Germinal center (tissue), 1 donor: Measurements from ENCODE around the gene GSAP.
"Not testable (repeated sequence)": the region's sequence is repeated elsewhere in the genome, so short reads cannot be mapped to it uniquely, and the experiment has no call there.

Experiments used
- DNase-seq: peaks from one replicate; pipeline ENCODE4 v3.0.0; 2012; ENCODE audit warnings: mixed read lengths, low spot score

GSAP gene, protein sequence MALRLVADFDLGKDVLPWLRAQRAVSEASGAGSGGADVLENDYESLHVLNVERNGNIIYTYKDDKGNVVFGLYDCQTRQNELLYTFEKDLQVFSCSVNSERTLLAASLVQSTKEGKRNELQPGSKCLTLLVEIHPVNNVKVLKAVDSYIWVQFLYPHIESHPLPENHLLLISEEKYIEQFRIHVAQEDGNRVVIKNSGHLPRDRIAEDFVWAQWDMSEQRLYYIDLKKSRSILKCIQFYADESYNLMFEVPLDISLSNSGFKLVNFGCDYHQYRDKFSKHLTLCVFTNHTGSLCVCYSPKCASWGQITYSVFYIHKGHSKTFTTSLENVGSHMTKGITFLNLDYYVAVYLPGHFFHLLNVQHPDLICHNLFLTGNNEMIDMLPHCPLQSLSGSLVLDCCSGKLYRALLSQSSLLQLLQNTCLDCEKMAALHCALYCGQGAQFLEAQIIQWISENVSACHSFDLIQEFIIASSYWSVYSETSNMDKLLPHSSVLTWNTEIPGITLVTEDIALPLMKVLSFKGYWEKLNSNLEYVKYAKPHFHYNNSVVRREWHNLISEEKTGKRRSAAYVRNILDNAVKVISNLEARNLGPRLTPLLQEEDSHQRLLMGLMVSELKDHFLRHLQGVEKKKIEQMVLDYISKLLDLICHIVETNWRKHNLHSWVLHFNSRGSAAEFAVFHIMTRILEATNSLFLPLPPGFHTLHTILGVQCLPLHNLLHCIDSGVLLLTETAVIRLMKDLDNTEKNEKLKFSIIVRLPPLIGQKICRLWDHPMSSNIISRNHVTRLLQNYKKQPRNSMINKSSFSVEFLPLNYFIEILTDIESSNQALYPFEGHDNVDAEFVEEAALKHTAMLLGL

DNA sequence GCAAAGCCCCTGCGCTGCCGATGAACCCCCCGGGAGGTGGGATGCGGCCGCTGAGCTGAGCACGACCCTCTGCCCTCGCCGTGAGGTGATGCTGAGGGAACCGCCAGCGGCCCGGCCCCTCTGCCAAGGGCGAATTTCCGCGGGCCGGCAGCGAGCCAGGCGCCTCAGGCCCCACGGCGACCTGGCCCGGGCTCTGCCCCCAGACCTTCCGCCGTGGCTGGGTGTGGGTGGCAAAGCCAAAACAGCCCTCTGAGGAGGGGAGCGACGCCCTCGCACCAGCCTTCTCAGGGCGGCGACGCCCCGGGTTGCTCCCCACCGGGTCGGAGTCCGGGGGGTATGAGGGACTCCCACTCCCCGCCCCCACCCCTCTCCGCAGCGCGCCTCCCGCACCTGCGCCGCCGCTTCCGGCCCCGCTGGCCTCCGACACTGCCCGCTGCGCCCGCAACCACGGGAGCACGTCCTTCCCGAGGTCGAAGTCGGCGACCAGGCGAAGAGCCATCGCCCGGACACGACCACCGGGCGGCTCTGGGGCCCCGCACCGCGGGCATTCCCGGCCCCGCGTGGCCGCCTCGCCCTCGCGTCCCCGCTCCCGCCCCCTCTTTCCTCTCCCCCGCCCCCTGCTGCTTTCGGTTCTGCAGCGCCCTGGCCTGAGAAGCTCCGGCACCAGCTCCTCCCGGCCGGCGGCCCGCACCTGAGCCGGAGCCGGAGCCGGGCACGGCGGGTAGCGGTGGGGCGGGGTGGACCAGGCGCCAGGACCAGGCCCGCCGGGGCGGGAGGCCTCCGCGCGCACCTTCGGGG, at the start of gene GSAP:
Gene GSAP, minus strand, starts transcription at position 527 of the 798 bp plus-strand sequence. Its CDS starts 28 bp downstream, at position 499.
- DNase-seq, result peak; percentile 85

DNA sequence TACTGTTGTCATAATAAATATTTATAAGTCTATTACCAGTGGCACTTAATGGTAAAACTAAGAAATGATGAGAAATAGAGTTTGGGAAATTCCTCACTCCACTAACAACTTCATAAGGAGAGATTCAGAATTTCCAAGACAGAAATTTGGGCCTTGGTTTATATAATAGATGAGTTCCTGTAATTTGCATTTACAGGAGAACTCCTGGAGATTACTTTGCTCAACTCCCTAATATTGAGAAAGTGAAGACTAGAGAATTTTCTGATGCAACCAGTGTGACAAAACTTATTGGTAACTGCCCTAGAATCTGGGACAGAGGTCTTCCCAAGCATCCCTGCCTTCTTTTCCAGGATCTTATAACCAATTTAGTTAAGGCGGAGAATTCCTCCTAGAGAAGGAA, 49.1 kb upstream of the GSAP start:
- no peak for DNase-seq

DNA sequence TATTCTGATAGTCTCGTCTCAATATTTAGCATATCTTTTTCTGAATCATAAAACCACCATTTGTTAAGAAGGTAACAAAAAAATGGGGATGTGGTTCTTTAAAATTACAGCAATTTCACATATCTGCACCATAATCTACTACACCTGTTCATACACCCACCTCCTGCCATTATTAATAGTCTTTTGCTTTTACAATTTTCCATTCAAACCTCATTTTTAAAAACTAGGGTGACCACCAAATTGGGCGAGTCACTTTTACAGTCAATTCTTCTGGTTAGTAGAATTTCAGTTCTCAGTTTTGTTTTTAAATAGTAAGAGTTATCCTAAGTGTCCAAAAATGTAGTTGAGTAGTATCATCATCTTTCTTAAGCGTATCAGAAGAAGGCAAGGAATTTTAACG, 48.4 kb upstream of the GSAP start:
- no peak for DNase-seq

DNA sequence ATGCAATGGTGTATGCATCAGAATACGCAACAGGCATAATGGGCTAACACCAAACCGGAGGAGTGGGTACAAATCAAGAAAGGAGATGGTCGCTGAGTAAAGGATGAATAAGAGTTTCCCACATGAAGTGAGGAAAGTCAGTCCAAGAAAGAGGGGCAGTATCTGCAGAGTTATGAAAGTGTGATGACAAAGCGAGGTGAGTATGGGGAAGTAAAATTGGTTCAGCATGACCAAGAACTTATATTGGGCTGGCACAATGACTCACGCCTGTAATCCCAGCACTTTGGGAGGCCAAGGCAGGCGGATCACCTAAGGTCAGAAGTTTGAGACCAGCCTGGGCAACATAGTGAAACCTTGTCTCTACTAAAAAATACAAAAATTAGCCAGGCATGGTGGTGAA, 47.5 kb upstream of the GSAP start:
- peak; percentile 33 for DNase-seq

DNA sequence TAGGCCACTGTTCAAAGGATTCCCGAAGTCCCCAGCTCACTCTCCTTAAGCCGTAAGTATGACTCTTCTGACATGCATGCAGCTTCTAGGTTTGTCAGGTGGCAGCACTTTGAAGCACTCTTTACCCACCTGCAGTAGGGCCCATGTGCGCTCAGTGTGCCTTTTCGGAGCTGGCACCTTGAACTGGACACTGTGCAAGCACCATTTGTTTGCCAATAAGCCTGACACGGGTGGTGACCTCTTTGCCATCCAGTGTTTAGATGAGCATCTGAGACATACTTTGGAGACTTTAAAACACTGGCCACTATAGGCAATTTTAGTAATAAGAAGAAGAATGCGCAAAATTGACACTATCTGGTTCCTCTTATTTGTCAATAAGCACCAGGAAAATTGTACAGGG, 45.7 kb upstream of the GSAP start:
- no peak for DNase-seq

DNA sequence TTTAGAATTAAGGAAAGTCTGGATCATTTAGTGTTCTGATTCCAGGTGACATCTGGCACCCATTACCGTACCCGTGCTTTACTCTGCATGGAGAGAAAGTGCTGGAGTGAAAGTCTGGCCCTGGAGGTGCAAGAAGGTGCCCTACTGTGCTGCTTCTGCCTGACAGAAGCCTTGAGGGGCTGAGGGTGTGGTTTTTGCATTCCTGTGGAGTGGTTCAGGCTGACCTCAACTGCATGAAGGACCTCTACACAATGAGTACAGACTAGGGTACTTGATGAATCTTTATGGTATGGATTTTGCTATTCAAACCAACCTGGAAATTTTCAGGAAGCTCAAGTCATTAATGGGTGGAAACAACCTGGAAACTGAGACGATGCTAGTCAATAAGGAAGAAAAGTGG, 45.1 kb upstream of the GSAP start:
- DNase-seq, result no peak

DNA sequence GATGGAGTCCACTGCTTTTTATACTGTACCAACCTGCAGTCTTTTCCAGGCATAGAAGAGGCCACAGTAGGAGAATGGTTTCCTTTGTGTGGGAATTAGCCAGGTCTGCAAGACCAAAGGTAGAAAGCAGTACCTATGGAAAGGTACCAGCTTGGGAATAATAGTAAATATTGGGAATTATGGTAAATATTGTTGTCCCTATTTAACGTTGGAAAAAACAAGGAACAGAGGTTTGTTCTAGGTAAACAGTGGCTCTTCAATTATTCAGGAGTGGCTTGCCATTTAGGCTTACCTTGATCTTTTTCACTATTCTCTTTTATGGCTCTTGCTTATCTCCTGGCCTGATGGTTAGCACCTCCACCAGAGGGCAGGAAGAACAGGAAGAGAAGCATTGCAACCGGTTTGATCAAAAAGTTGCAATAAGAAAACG, 43.9 kb upstream of the GSAP start:
- DNase-seq, result no peak

DNA sequence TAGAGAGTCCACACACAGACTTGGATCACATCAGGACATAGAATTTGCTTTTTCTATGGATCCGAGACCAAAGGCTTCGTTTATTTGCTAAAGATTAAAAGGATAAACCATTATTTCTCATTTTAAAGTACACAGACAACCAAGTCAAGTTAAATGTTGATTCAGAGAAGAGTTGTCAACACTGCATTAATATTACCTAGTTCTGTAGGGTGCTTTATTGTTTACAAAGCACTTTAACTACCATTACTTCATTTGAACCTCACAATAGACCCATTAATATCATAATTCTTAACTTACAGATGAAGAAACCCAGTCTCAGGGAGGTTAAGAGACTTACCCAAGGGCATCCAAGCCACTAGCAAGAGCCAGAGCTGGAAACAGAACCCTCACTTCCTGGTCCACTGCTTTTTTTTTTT, 43.2 kb upstream of the GSAP start:
- no peak for DNase-seq

DNA sequence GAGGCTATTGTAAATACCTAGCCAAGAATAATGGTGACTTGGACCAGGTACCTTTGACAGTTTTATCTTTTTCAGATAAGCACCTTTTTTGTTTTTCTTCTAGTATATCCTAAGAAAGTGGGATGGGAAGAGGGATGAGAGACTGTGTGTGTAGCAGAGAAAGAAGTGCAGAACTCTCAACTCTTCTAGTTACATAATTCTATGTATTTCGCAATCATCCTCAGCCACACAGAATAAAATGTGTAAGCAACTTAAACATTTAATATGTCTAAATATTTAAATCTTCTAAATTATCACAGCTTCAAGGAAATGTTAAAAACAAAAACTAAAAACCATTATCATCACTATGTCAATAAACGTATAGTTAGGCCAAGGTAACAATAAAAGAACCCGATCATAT, 42.6 kb upstream of the GSAP start:
- no peak for DNase-seq

DNA sequence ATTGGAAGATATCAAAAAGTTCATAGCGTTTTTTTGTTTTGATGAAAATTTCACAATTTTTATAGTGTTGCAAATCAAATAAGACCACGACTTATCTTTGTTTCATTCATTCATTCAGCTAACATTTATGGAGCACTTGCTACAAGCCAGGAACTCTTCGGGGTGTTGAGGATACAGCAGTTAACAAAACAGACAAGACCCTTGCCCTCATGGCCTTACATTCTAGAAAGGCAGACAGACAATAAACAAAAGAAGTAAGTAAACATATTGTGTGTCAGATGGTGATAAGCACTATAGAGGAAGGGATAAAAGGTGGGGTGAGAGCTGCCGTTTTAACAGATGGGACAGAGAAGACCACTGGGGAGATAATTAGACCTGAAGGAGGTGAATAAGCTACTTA, 41.6 kb upstream of the GSAP start:
- no peak for DNase-seq

DNA sequence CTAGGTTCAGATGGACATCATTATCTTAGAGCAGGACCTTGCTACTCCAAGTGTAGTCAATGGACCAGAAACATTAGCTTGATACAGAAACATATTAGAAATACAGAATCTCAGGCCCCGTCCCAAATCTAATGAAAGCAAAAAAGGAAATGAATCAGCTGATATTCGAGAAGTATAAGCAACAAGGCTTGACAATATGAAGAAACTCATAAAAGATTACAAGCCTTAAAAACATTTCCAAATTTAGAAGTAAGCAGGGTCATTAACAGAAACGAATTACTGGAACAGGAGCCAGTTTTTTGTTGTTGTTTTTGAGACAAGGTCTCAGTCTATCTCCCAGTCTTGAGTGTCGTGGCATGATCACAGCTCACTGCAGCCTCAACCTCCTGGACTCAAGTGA, 40.5 kb upstream of the GSAP start:
- DNase-seq, result no peak

DNA sequence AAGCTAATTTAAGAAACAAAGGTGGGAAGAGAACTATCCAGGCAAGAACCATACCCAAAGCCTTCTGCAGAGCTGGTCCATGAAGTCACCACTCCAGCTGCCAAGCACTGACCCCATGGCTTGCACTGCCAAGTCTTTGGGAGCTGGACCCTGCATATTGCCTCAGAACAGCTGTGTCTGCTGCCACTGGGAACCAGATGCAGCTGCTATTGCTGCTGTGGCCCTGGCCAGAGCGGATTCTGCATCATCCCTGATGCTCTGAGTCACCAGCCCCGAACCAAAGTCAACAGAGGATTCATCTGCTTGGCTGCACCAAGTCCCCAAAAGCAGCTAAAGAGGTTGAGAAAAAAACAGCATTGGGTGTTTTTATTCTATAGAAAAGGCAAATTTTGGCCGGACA, 39.2 kb upstream of the GSAP start:
- DNase-seq, result no peak

DNA sequence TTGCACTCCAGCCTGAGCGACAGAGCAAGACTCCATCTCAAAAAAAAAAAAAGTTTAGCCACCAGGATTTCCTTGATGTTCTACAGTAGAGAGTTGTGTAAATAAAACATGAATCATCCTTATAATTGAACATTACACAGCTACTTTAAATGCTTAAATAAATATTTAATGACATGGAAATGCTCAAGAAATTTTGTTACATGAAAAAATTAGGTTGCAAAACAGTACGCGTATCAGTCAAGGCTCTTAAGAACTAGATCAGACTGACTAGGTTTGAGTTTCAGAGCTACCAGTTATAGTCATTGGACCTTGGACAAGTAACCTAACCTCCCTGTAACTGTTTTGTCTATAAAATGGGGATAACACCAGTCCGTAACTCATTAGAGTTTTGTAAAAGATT, 38.7 kb upstream of the GSAP start:
- DNase-seq, result no peak

DNA sequence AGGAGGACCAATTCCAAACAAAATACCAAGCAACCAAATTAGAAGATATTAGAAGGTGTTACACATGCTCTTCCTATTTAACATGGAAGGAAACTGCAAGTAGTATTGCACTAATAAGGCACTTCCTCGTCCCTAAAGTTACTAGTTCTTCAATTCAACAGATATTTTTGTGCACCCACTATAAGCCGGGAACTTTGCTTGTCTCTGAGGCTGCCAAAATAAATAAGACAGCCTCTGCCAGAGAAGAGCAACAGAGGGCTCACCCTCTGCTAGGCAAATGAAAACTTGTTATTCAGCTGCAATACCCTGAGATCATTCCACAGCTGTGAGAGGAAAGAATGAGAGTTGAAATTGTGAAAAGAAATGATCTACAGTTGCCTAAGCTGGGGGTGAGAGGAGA, 37.4 kb upstream of the GSAP start:
- DNase-seq, result no peak

DNA sequence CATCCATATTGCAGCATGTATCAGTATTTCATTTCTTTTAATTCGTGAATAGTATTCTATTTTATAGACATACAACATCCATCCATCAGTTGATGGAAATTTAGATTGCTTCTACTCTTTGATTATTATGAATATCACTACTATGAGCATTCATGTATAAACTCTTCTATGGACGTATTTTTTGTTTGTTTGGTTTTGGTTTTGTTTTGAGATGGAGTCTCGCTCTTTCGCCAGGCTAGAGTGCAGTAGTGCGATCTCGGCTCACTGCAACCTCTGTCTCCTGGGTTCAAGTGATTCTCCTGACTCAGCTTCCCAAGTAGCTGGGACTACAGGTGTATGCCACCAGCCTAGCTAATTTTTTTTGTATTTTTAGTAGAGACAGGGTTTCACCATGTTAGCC, 35.8 kb upstream of the GSAP start:
- DNase-seq, result not testable (repeated sequence)

DNA sequence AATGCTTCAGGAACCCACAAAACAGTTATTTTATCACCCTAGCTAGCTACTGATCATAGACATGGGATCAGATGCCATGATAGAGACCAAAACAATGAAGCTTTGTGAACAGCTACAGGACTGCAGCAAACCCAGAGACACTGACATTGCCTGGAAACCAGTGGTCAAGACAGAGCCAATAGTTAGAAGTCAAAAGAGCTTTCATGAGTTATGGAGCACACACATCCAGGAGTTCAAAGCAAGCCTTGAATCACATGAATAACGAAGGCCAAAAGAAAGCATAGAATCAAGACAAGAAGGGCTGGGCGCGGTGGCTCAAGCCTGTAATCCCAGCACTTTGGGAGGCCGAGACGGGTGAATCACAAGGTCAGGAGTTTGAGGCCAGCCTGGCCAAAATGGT, 34.5 kb upstream of the GSAP start:
- no peak for DNase-seq

DNA sequence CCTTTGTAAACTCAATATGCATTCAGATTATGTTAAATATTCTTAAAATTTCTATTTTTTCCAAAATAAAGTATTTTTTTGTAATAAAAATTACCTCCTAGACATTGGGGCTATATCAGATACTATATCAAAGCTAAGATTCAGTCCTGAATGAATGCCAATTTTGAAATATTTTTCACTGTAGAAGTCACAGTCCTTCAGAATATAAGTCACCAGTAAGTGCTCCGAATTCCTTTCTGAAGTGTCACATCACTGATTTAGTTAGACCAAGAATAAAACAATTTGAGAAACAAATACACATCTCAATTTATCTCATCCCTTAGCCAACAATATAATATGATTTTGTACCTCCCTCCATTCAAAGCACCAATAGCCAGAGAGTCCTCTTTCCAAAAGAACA, 33.9 kb upstream of the GSAP start:
- no peak for DNase-seq

DNA sequence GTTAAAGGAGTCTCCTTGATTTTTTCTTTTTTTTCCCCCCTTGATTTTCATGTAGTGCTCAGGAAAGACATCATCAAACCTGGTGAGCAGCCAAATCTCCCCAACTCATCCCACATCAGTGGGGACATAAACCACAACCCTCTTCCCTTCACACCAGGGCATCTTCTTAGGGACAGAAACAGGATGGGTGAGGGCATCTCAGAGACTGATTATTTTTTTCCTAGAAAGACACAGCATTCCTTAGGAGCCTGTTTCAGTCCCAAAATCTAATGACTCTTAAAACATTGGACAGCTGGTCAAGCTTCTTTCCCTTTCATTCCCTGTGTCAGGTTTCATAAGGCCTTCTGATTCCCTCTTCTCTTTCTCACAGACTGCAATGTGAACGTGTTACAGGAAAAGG, 31.5 kb upstream of the GSAP start:
- DNase-seq, result no peak

DNA sequence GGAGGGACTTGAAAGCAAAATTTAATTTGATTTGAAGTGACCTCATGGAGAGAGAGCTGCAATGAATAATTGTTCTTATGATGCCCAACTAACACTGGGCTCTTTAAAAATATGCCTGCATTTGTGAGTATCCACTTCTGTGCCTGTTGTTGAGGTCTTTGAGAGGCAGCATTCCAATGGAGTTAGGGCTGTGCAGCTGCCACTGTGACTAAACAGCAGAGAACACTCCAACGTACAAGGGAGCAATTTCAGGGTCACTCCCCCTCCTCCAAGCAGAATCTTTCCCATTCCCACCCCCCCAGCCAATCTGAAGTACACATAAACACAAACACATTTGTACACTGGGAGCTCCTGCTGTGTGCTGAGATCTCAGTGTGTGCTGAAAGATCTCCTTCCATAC, 28.0 kb upstream of the GSAP start:
- no peak for DNase-seq

DNA sequence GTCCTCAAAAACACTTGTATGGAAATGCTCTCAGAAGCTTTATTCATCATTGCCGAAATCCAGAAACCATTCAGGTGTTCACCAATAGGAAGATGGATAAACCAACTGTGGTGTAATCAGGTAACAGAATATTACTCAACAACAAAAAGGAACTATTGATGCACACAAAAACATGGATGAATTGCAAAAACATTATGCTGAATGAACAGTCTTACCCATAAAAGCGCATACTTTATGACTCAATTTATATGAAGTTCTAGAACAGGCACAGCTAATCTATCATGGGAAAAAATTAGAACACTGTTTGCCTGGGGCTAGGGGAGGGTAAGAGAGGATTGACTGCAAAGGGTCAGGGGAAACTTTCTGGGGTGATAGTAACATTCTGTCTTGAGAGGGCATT, 26.9 kb upstream of the GSAP start:
- DNase-seq, result no peak

DNA sequence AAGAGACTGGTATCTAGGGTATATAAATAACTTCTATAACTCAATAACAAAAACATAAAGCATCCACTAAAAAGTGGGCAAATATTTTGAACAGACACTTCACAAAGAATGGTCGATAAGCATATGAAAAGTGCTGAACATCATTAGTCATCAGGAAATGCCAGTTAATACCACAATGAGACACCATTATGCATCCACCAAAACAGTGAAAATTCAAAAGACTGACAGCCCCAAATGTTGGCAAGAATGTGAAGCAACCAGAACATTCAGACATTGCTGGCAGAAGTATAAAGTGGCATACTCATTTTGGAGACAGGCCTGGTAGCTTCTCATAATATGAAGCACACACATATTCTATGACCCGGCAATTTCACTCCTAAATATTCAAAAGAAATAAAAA, 26.5 kb upstream of the GSAP start:
- DNase-seq, result no peak

DNA sequence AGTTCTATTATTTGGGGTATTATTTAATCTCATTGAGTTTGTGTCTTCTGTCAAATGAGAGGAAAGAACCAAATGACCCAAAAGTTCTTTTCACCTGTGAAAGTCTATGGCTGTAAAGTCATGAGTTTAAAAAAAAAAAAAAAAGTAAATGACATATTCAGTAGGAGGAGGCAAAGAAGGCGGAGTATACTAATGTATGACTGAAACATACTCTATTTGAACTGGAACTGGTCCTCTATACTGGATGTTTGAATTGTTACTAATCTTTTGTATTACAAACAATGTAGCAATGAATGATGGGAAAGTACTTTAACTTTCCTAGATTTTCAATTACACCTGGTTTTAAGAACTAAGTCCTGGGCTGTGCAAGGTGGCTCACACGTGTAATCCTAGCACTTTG, 24.9 kb upstream of the GSAP start:
- no peak for DNase-seq

DNA sequence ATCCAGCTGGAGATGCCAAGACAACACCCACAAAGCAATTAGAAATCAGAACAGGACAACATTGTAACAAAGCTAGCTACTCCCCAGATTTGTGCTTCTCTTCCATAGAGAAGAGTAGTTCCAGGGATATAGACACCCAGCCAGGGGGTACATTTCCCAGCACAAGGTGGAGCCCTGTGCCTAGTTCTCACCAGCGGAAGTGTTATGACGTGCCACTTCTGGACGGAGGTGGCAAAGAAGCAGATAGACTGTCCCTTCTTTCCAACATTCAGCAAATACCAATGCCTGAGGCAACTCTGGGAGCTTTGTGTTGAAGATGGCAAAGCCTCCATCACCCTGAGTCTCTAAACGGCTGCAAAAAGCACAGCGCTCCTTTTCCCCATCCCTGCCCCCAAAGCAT, 23.4 kb upstream of the GSAP start:
- DNase-seq, result no peak
